ENCODE data around the gene INO80B. TPM values are rescaled to one million over a fixed set of nuclear protein-coding genes. Genes with fewer than 3 reads are reported as not detected.
"Not testable (repeated sequence)": the region's sequence is repeated elsewhere in the genome, so short reads cannot be mapped to it uniquely, and the experiment has no call there.

Gene INO80B
- total and polyA plus RNA-seq, 9 of the 15 experiments (the other 6 are each of a cell fraction or from before 2014, with no cell fraction given) = 0.41 to 22.6 (median 9.0) TPM

DNA sequence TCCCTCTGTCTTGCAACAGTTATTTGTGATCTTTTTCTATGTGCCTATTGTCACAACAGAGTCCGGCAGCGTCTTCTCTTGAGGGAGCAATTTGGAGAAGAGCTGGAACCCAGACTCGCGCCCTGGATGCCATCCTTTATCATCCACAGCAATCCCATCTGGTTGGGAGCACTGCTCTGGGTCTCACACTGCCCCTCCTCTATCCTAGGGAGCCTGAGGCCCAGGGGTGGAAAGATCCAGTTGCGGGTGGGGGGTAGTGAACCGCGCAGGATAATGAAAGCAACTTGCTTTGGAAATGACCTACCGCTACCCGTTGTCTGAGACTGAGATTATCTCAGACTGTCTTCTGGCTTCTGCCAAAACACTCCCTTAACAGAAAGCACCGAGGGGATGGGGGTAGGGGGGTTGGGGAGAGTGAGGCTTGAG, 4.1 kb downstream of the INO80B start (continued):
- TF ChIP-seq, protein P1, sequence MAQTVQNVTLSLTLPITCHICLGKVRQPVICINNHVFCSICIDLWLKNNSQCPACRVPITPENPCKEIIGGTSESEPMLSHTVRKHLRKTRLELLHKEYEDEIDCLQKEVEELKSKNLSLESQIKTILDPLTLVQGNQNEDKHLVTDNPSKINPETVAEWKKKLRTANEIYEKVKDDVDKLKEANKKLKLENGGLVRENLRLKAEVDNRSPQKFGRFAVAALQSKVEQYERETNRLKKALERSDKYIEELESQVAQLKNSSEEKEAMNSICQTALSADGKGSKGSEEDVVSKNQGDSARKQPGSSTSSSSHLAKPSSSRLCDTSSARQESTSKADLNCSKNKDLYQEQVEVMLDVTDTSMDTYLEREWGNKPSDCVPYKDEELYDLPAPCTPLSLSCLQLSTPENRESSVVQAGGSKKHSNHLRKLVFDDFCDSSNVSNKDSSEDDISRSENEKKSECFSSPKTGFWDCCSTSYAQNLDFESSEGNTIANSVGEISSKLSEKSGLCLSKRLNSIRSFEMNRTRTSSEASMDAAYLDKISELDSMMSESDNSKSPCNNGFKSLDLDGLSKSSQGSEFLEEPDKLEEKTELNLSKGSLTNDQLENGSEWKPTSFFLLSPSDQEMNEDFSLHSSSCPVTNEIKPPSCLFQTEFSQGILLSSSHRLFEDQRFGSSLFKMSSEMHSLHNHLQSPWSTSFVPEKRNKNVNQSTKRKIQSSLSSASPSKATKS (CRISPR knock-in tag; IDR thresholded peaks at IDR 0.05) = no peak
- TF ChIP-seq, protein P2, sequence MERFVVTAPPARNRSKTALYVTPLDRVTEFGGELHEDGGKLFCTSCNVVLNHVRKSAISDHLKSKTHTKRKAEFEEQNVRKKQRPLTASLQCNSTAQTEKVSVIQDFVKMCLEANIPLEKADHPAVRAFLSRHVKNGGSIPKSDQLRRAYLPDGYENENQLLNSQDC (CRISPR knock-in tag; IDR thresholded peaks at IDR 0.05) = no peak
- no peak for TF ChIP-seq ZNF140 (CRISPR knock-in tag; IDR thresholded peaks at IDR 0.05)

DNA sequence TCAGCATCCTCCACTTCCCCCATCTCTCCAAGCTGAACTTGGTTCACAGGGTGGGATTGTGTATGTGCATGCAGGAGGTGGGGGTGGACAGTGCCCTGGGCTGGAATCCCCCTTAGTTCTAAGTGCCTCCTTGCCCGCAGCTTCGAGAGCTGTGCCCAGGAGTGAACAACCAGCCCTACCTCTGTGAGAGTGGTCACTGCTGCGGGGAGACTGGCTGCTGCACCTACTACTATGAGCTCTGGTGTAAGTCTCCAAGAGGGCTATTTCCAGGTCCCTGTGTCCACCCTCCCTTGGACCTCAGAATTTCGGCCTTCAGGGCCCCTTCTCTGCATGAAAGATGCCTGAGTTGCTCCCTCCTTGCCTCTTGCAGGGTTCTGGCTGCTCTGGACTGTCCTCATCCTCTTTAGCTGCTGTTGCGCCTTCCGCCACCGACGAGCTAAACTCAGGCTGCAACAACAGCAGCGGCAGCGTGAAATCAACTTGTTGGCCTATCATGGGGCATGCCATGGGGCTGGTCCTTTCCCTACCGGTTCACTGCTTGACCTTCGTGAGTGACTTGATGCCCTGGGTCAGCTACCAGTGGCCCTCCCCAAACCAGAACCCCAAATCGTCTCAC, 4.7 kb downstream of the INO80B start:
- H3K79me2 ChIP-seq (ENCODE audit: control insufficient read depth, insufficient read depth, low read length) = peaks cover 21% of the 10 kb centered on the region
- BruUV-seq (replicated peaks); ATAC-seq; DNase-seq (ENCODE audit: extremely low read depth in 1 of 4, low spot score in 3 of 4); H3K4me2 ChIP-seq (ENCODE audit: insufficient read depth, low read length); H3K4me3 ChIP-seq; intact Hi-C loops (cut with micrococcal nuclease); H3K9me3 ChIP-seq (replicated peaks; ENCODE audit: control insufficient read depth, insufficient read depth, low read depth, low read length); CTCF ChIA-PET (ENCODE audit: low intra/inter-chr PET ratio); H3K9me1 ChIP-seq (ENCODE audit: control insufficient read depth, insufficient read depth, low read length); in situ Hi-C loops (cut with MboI); H3K27me3 ChIP-seq (ENCODE audit: control insufficient read depth in 2 of 2, insufficient read depth in 2 of 2, low read length in 2 of 2); H4K20me1 ChIP-seq (replicated peaks; ENCODE audit: control insufficient read depth, insufficient read depth, low read length); FAIRE-seq; H3K27ac ChIP-seq (ENCODE audit: extremely low read depth, low read depth, low read length); H2AFZ ChIP-seq (ENCODE audit: low read depth, low read length): not testable (repeated sequence)
- POLR2A ChIA-PET = interaction anchor here (0.6 to 2.5 kb wide), 6 partner anchors 22 to 433 kb away, joined by 3 to 12 read pairs (median 4); partner anchors contain the start of genes AUP1, C2orf81, HTRA2 and WDR54
- 51% methylated on average over 13 of the region's 13 CpGs for WGBS (ENCODE audit: insufficient coverage, low coverage, missing lambda C conversion rate)
- peaks cover 35% of the 10 kb centered on the region for H3K36me3 ChIP-seq (ENCODE audit: control insufficient read depth, insufficient read depth, low read length)
- H3K9ac ChIP-seq (ENCODE audit: insufficient read depth in 1 of 2, low read depth in 2 of 2, low read length in 2 of 2) = 0 out of 4 replicates have a peak overlapping the region, but pooled peaks of 1 of the 2 experiments have one; percentile 67
- H3K4me1 ChIP-seq (replicated peaks in 1 of 2; ENCODE audit: control insufficient read depth in 2 of 2, insufficient read depth in 2 of 2, low read length in 2 of 2) = peaks cover 10 to 41% of the 10 kb centered on the region in 2 experiments
- peak; percentile 1 for TF ChIP-seq KDM5B (IDR thresholded peaks at IDR 0.05; ENCODE audit: insufficient replicate concordance, low read depth, low read length)
- TF ChIP-seq POLR2B (IDR thresholded peaks at IDR 0.05; ENCODE audit: low read depth, partially characterized antibody) = peak; percentile 58
- peak; percentile 67 for TF ChIP-seq POLR2A (conservative IDR thresholded peaks at IDR 0.05)
- peak; percentile 39; the same call in 1 of the 2 replicates for TF ChIP-seq POLR2G (IDR thresholded peaks at IDR 0.05; ENCODE audit: low read depth, low read length)
- peak; percentile 62; the same call in 1 of the 2 replicates for TF ChIP-seq SUPT5H (IDR thresholded peaks at IDR 0.05)

Data from K562 (cell line).